AG09319 (cell line): ENCODE results near the gene MATCAP1.

ENCODE experiments used
- DNase-seq: peaks from one replicate; pipeline ENCODE4 v3.0.0-alpha.2; 2010; ENCODE audit warnings: low read depth; ENCODE audit errors: extremely low read depth
- CTCF ChIP-seq: IDR thresholded peaks from 2 replicates; pipeline ENCODE4 v1.5.1; 2011; ENCODE audit warnings: low read depth, mild to moderate bottlenecking, inconsistent platforms, low read length, moderate library complexity

MATCAP1 gene

GRCh38 chr16:67163164-67163998 is 20.4 kb downstream of the MATCAP1 start:
- DNase-seq = no peak

GRCh38 chr16:67162506-67163163 is 21.1 kb downstream of the MATCAP1 start:
- TF ChIP-seq CTCF = no peak
- DNase-seq = no peak

More at GRCh38 chr16:67163164-67163998, 20.4 kb downstream of the MATCAP1 start:
- TF ChIP-seq CTCF = no peak

GRCh38 chr16:67161595-67162058 is 22.1 kb downstream of the MATCAP1 start:
- TF ChIP-seq CTCF = no peak
- no peak for DNase-seq

GRCh38 chr16:67158637-67159600 is 24.8 kb downstream of the MATCAP1 start:
- no peak for TF ChIP-seq CTCF
- DNase-seq = no peak

- TF ChIP-seq CTCF = no peak
Measured at GRCh38 chr16:67157892-67158635, 25.7 kb downstream of the MATCAP1 start.

GRCh38 chr16:67157106-67157748 is 26.5 kb downstream of the MATCAP1 start:
- no peak for TF ChIP-seq CTCF
- no peak for DNase-seq

More at GRCh38 chr16:67157892-67158635, 25.7 kb downstream of the MATCAP1 start:
- no peak for DNase-seq
